SHP77 (cell line): ENCODE results near the gene NDUFS6.
A peak's percentile ranks its signal among the peaks of the same experiment; 100 is the strongest.
"Not testable (repeated sequence)": the region's sequence is repeated elsewhere in the genome, so short reads cannot be mapped to it uniquely, and the experiment has no call there.

Experiments used
- DNase-seq, 2 experiments: peaks; one replicate each; lab custom pipeline; 2025; lab: John Stamatoyannopoulos, UW

The NDUFS6 gene

DNA sequence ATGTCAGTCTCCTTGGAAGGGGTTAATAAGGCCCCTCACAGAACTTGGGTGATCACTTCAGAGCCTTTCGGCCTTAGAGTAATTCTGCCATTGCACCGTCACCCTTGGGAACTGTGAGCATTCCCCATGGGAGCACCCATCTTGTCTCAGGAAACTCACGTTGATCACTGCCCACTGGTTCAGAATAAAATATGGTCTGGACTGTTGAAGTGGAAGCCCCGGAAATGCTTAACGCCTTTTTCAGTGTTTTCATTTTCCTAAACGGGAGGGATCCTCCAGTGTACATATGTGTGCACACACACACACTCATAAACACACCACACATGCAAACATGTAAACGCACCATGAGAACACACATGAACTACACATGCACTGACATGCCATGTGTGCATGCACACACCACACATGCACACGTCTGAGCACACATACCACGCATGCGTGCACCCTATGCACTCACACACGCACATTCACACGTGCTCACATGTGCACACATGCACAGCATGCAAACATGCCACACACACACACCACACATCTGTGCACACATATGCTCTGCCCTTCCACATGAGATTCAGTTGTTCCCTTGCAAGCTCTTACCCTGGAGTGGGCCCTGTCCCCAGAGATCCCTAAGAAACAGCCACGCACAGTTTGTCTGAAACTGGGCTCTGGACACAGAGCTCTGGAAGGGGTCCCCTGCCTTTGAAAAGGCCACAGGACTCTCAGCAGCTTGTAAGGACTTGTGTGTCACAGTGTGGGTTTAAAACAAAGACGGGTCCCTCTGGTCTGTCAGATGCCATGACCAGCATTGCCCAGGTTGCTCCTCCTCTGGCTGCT lies 18.6 kb upstream of the NDUFS6 start:
- no peak for DNase-seq

DNA sequence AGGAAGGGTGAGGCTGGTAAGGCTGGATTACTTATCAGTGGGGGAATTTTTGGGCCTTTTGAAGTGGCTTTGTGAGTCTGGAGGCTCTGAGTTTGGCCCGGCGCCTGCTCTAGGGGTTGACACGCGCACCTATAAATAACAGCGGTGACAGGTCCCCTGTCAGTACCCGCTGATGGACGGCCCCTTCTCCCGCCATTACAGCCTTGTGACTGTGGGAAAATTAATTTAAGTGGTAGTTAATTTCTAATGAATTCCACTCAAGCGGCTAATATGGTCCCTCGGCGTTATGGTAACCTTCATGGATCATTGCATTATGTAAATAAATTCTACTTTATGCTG lies 18.0 kb upstream of the NDUFS6 start:
- no peak for DNase-seq

DNA sequence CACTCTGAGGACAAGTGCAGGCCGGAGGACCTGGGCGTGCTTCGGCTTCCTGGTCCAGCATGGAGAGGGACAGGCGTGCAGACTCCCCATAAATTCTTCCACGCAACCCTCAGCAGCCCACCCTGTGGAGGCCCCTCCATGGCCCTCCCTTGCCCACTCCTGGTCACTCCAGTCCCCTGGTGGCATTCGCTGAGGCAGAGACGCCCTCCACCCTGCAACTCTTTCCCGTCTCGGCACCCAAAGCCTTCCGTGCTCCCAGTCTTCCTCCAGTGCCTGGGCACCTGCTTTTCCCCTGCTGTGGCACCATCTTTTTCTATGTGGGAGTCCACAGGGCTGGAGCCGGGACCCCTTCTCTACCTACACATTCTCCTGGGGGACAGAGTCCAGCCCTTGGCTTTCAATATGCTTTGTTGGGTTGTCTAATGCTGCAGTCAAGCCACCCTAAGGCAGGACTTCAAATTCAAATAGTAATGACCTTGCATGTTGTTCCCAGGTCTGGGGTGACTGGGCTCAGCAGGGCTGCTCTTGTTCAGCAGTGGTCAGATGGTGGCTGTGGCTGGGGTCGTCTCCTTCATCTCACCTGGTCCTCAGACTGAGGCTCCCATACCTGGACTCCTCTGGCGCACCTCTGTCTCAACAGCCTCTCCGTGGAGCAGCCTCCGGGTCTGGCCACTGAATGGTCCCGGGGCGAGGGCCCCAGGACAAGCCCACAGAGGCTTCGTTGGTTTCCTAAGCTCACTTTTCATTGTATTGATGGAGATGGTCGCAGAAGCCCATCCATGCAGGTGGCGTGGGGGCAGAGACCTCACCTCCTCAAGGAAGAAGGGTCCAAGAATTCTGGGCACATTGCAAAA lies 16.8 kb upstream of the NDUFS6 start:
- DNase-seq = no peak

DNA sequence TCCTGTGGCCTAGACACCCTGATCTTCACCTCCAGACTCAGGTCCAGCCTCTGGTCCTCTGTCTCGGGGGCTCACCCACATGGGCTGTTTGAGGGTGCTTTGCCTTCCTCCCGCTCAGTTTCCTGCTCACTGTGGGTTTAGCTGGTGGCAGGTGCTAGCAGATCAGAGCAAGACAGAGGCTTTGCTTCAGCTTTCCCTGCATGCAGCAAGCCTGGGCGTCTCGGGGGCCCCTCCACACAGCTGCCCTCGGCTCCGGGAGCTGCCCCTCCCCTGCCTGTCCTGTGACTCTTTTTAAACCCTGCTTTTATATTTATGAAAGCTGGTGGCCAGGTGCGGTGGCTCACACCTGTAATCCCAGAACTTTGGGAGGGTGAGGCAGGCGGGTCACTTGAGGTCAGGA lies 16.1 kb upstream of the NDUFS6 start:
- DNase-seq = no peak

DNA sequence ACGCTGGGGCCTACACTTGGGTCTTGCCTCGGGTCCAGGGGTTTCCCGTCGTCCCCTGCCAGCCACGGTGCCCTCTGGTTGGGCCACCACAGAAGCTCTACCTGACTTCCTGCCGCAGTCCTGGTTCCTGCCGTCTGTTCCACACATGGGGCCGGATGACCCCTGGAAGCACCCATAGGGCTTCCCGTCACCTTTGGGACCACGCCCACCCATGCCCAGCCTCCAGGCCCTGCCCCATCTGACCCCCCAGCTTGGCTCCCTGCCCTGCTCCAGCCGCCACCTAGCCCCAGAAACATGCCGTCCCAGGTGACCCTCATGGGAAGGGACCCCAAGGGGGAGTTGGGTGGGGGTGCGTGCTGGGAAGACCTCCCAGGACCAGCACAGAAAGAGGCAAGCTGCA lies 15.2 kb upstream of the NDUFS6 start:
- no peak for DNase-seq

DNA sequence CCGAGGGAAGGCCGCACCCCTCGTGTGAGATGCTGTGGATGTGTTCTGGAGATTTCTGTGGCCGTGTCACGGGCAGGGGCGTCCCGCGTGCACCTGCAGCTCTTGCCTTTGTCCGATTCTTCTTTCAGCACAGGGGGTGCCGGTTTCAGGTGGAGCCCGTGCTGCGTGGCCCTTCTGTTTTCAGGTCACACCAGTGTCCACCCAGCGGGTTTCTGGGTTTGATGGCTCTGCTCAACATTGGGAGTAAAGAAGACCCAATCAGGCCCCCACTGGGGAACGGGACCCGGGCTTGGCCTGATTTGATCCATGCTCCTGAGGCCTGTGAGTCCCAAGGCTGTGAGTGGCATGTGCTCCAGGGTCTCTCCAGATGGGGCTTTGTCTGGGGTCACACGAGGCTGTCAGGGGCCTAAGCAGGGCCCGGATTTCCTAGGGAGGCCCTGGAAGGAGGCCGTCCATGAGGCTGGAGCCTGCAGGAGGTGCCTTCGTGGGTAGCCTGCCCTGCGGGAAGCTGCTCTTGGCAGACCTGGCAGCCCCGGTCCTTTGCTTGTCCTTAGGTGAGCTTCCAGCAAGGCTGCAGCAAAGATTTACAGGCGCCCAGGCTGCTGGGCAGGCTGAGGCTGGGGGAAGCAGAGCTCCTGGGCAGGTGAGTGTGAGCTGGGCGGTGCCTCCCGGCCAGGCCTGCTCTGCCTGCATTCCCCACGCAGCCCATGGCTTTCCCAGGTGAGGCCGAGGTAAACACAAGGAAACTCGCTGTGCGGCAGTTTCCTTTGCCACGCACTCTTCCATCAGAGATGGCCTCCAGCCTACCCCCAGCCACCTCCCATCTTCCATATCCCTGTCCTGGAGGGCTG lies 14.4 kb upstream of the NDUFS6 start:
- no peak for DNase-seq

DNA sequence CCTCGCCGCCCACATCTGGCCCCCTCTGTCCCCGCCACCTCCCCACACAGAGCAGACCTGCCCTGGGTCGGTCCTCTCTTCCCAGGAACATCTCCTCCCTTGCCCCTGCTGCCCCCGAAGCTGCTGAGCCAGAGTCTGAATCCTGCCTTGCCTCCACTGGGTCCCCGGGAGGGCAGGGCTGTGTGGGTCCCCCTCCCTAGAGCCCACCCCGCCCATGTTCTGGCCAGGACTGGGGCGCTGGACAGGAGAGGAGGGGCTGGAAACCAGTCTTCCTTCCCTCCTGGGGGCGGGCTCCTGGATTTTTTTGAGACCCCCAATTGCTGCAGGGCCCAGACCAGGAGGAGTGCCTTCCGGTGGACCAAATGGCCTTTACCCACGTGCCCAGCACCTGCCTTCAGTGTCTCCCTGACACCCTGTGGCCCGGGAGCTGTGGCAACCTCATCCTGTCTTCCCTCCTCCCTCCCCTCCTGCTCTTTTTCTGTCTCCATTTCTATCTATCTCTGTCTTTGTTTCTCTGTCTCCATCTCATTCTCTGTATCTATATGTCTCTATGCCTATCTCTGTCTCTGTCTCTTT lies 13.6 kb upstream of the NDUFS6 start:
- DNase-seq = no peak

DNA sequence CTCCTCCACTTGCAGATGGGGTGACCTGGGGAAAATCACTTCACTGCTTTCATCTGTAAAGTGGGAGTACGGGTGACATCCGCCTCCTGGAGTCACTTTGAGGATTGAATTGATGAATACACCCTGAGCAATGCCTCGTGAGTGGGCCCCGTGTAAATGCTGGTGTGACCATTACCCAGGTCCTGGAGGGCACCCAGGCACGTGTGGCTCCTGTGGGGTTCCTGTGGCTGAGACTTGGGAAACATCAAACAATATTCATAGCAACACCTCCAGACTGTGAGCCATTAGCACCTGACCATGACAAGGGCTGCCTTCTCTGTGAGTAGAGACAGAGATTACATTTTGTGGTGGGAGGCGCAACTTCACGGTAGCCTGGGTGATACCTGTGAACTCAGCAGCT lies 13.0 kb upstream of the NDUFS6 start:
- DNase-seq = no peak

DNA sequence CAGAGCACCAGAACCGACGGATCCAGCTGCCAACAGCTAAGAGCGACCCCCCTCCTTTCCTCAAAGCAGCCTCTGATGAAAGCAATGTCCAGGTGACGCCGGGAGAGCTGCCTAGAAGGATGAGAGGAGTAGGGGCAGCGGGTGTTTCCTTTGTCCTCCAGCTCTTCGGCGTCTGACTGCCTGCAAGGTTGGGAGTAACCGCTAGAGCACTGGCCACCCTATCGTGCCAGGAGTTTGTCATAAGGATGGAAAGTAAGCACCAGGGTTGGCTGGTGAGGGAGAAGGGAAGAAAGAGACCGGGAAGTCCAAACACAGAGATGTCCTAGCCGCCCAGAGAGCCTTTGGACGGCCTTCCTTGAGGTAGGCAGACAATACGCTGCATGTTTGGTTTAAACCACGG lies 12.4 kb upstream of the NDUFS6 start:
- peak; percentile 44 to 47 for DNase-seq

DNA sequence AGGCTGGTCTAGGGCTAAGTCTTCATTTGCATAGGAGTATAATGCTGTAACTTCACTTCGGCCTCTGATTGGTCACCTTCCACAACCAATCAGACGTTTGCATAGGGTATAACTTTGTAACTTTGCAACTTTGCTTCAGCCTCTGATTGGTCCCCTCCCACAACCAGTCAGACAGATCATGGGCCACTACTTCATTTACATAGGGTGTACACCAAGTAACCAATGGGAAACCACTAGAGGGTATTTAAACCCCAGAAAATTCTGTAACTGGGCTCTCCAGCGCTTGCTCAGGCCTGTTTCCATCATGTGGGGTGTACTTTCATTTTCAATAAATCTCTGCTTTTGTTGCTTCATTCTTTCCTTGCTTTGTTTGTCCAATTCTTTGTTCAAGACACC lies 11.8 kb upstream of the NDUFS6 start:
- not testable (repeated sequence) for DNase-seq

DNA sequence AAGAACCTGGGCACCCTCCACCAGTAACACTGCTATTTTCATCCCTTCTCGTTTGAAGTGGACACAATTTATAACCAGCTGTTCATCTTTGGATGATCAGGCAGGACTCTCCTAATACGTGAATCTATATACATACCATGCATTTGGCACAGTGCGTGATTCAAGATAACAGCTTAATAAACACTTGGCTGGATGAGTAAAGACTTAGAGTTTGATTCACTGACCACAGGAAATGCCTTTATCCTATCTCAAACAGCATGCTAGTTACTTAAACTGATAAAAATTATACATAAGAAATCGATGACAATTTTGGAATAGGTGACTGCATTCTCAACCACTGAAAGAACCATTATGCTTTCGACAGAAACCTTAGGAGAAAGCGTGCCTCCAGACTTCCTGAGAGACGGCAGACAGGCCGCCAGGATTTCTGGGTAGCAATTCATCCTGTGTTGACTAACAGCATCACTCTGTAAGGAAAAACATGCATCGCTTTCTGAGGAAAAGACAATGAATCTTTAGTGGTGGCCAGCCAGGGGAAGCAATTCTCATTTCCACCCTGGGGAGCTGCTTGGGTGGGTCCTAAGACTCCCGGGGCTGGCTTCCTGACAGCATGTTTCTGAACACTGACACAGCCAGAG lies 11.3 kb upstream of the NDUFS6 start:
- no peak for DNase-seq

DNA sequence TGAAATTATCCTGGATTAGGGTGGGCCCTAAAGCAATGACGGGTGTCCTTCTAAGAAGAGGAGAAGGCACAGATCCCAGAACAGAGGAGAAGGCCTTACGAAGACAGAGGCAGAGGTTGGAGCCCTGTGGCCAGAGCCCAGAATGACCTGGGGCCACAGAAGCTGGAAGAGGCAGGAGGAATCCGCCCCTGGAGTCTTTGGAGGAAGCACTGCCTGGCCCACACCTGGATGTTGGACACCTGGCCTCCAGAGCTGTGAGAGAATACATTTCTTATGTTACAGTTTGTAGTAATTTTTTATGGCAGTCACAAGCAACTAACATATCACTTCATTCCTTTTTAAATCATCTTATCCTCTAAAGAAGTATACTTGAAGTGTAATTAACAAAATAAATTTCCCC lies 10.0 kb upstream of the NDUFS6 start:
- DNase-seq = no peak

DNA sequence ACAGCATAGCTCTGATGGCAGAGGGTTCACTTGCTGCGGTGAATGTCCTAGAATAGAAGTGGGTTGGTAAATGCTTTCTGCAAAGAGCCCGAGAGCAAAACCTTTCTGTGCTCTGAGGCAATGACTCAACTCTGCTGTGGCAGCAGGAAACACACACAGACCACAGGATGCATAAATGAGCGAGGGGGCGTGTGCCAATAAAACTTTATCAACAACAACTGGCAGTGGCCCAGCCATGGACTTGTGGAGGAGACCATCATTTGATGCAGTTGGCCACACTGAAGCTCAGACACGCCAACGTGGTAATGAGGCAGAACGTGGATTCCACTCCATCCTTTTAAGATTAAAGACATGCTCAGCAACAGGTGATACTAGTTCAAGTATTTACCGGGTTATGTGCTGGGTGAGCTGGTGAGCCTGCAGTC lies 8.4 kb upstream of the NDUFS6 start:
- no peak for DNase-seq

DNA sequence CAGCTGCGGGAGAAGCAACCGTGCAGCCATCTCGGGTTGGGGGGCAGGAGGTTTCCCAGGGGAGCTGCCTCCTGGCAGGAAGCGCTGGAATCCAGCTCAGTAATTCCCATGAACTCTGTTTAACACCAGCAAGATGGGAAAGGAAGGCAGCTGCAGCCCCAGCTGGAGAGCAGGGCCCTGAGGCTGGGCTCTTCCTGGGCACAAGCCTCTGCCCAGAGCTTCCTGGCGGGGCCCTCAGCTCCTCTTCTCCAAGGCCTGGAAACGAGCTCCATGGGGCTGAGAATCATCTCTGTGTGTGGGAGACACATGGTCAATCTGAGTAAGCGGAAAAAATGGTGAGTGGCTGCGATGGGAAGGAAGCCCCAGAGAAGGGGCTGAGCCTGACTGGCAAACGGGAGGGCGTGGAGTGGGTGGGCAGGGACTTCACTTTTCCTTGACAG lies 7.9 kb upstream of the NDUFS6 start:
- DNase-seq = no peak

DNA sequence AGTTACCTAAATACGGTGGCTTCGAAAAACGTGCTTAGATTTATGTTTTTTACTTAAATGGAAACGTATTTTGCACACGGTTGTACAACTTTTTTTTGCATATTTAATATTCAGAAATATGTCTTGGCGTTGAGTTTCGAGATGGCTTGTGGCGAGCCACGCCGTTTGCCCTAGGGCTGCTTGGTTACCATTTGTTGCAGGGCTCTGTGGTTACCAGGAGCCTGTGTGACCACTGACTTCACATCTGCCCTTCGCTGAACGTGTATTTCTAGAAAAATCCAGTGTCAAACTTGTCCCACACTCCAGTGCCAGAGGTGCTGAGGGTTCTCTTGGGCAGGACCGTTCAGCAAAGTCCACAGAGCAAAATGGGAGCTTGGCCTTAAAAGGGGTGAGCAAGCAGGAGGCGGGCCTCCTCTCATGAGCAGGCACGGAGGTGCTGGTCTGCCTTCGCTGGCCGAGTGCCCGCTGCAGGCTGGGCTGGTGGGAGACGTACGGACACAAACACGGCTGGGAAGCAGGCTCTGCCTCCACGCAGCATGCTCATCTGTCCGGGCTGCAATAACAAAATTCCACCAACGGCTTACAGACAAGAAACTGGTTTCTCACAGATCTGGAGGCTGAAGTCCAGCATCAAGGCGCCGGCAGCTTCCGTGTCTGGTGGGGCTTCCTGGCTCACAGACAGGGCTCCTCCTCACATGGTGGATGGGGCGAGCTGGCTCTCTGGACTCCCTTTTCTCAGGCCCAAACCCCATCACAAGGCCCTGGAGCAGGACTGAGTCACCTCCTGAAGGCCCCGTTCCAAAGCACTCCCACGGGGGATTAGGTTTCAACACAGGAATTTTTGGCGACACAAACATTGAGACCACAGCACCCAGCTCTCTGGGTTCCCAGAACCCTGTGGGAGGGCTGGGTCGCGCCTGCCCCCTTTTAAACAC lies 7.0 kb upstream of the NDUFS6 start:
- DNase-seq = no peak

DNA sequence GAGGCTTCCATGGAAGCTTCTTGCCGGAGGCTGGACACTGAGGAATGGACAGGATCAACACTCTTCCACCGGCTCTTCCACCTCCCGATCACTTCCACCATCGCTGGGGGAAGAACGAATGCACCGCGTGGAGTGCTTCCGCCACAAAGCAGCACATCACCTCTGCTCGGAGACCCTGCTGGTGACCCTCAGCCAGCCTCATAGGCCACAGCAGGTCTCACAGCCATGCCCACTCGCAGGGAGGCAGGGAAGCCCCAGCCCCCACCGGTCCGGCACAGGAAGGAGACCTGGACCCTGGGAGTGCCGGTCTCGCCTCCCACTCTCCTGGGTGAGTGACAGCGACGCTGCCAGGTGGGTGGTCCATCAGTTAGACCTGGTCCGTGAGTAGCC lies 6.3 kb upstream of the NDUFS6 start:
- DNase-seq = no peak

DNA sequence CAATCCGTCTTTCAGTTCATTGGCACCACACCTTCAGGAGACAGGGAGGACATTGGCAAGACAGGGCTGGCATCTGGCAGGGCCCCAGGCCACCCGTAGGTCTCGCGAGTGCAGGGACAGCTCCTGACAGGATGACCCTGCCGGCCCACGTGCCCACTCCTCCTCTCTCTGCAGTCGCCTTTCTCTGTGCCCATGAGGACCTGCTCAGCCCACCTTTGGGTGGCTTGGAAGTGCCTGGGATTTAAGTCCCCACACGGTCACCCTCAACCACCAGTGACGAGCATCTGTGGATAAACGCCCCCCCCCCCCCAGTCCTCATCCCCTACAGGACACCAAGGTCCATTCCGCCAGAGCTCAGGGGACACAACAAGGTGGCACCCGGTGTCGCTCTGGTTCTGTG lies 5.7 kb upstream of the NDUFS6 start:
- DNase-seq = no peak

DNA sequence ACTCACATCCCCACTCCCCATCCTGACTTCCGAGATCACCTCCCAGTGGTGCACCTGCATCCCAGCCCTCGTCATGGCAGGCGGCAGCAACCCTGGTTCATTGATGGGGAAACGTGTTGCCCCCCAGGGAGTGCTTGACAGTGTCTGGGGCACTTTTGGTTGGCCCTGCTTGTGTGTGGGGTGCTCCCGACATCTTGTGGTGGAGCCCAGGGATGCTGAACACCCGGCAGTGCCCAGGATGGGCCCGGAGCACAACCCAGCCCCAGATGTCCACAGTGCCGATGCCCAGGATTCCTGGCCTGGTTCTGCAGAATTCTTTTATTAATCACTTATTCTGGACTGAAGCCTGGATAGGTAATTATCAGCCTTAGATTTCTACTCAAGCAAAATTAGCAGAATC lies 5.3 kb upstream of the NDUFS6 start:
- no peak for DNase-seq

DNA sequence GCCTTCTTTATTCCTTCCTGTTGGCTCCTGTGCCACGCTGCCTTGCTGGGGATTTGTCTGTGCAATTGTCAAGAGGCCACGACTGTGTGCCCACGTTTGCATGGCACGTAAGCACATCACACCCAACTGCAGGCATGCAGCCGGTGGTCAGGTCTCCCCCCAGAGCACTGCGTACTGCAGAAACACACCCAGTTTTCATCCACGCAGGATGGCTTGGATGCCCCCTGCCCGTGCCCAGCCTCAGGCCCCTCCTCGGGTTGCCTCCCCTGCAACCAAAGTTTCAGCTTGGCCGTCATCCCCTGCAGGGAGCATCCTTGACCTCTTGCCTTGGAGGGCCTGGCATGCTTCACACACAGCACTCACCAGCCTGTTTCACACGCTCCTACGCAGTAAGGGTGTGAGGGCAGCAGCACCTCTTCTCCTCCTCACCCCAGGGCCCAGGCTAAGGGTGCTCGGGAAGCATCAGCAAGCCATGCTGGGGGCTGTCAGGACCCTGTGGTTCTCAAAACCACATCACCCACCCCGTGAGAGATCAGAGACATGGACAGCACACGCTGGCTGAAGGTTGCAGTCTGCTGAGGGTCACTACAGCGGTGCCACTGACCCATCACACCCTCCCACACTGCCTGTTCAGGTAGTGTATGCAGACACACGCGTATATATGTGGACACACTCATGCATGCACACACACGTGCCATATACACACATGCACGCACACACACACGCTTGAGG lies 4.7 kb upstream of the NDUFS6 start:
- no peak for DNase-seq
